Activated T-helper 1 cell treated with Interleukin-2 at 50 U/mL for 16 hours (primary cell): ENCODE results near the gene ITM2B.
"Not testable (repeated sequence)": the region's sequence is repeated elsewhere in the genome, so short reads cannot be mapped to it uniquely, and the experiment has no call there.

Experiments
- DNase-seq: peaks from one replicate; pipeline ENCODE4 v3.0.0-alpha.2; 2020; ENCODE audit warnings: low read depth

Gene ITM2B

DNA sequence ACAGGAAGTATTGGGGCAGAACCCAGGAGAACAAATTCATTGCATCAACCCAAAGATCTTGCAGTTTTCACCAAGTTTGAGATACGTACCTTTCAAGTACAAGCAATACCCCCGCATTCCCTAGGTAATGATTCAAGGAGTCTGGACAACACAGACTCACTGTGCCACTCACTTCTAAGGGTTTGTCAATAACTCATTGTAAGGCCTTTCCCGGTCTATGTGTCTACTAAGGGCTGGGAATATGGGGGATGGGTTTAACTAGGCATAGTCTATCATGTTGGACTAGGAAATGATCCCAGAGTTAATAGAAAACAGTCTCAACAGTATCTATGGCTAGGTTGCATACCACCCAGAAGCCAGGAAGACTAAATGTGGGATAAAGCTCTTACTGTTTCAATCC lies 8.3 kb upstream of the ITM2B start:
- no peak for DNase-seq

DNA sequence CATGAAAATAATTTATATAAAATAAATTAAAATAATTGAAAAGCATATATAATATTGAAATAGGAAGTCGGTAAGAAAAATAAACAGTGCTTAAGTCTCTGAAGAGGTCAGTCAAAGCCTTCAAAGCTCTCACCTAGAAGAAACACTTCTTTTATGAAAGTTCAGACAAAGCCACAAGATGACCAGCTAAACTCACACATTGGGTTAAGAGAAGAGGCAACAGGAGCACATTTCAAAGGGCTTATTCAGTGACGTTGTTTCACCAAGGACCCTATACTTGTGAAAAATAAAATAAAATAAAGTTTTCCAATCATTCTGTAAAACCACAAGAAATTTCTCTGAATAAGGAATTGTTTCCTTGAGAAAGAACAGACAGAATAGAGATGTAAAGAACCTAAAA lies 2.5 kb upstream of the ITM2B start:
- no peak for DNase-seq

- DNase-seq = no peak
Measured at GRCh38 chr13:48231080-48231479, 1.9 kb upstream of the ITM2B start.

GRCh38 chr13:48231933-48232332 lies 1.1 kb upstream of the ITM2B start:
- no peak for DNase-seq

GRCh38 chr13:48232420-48233045 lies 473 bp upstream of the ITM2B start:
- no peak for DNase-seq

GRCh38 chr13:48233889-48234488 lies 983 bp downstream of the ITM2B start:
- DNase-seq = no peak

- no peak for DNase-seq
Measured at GRCh38 chr13:48234566-48235340, 1.7 kb downstream of the ITM2B start.

DNA sequence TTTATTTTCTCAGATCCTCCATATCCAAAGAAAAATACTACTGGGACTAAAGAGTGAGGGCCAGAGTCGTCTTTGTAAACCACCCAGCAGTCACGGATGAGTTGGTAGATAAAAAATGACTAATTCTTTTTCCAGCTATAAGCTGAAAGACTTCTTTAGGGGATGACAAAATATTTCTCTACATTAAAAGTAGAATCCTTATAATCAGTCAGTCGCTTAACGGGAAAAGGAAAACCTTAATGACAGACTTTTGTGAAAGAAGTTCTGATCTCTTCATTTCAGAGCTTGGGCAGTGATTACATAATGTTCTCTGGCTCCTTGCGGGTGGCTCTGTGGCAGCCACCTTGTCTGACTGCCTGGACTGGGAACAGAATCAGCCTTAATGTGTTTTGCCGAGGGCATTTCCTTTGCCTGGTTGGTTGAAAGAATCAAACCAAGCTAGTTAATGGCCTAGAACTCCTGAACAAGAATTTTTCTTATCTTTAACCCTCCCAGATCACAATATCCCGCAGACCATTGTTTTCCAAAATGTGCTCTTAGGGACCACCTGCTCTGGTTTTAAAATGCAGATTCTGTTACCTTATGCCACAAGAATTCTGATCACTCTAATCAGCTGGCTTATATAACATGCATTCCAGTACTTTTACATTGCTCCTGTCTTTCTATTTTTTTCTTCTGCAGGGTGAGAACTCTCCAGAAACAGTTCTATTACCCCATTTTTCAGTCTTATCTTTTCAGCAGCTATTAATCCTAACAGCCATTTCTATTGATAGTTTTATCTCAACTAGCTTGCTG lies 2.5 kb downstream of the ITM2B start:
- no peak for DNase-seq

GRCh38 chr13:48236528-48237353 lies 3.7 kb downstream of the ITM2B start:
- DNase-seq = no peak

DNA sequence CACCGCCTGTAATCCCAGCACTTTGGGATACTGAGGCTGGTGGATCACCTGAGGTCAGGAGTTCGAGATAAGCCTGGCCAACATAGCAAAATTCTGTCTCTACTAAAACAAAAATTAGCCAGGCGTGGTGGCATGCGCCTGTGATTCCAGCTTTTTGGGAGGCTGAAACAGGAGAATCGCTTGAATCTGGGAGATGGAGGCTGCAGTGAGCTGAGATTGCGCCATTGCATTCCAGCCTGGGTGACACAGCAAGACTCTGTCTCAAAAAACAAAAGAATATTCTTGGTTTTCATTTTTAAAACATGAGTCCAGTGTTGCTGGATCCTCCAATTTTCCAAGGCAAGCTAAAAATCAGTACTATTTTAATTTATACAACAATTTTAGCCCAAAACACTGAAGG lies 6.4 kb downstream of the ITM2B start:
- DNase-seq = not testable (repeated sequence)

- no peak for DNase-seq
Measured at GRCh38 chr13:48241651-48242050, 8.6 kb downstream of the ITM2B start.

GRCh38 chr13:48242677-48243076 lies 9.7 kb downstream of the ITM2B start:
- DNase-seq = no peak

DNA sequence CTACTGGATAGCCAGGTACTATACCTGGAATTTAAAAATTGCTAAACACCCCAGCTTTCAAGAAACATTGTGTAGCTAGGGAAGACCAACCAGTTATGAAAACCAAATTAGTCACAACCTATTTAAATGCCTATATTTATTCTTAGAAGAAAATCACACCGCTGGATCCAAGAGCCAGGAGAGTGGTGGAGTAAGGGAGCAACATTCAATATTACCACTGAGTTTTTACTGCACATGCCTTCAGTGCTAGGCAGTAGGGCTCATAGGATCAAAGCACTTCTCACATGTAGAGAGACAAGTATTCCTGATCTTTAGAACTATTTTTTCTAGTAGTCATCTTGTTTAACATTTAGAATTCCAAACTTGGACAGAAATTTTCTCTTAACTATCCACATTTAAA lies 11.2 kb downstream of the ITM2B start:
- no peak for DNase-seq

DNA sequence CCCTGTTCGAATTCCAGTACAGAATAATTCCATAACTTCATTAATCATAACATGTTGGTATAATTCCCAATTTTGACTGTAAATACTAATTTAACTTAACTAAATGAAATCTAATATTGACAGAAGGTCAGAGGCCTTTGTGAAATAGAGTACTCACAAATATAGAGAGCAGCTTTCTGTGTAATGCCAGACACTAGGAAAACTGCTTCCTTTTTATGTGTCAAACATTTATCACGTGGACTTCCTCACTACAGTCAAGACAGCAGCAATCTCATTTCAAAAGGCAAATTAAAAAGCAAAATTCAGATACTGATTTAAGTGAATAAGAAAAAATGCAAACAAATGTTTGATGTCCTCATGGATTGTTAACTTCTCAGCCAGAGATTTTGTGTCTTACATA lies 13.1 kb downstream of the ITM2B start:
- DNase-seq = no peak

DNA sequence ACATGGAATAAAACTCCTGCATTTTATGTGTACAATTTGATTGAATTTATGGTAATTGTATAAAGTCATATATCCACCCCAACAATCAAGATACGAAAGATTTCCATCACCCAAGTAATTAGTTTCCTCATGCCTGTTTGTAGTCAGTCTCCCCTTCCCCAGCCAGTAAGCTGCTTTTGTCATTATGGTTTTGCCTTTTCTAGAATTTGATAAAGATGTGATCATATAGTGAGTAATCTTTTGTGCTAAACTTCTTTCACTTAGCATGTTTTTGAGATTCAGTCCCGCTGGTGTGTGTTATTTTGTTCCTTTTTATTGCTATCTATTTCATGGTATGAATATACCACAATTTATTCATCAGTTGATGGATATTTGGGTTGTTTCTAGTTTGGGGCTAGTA lies 16.0 kb downstream of the ITM2B start:
- DNase-seq = no peak

GRCh38 chr13:48251611-48252081 lies 18.6 kb downstream of the ITM2B start:
- DNase-seq = no peak

GRCh38 chr13:48252176-48252575 lies 19.2 kb downstream of the ITM2B start:
- DNase-seq = no peak

GRCh38 chr13:48253849-48254248 lies 20.8 kb downstream of the ITM2B start:
- no peak for DNase-seq

- no peak for DNase-seq
Measured at GRCh38 chr13:48255090-48255489, 22.1 kb downstream of the ITM2B start.

DNA sequence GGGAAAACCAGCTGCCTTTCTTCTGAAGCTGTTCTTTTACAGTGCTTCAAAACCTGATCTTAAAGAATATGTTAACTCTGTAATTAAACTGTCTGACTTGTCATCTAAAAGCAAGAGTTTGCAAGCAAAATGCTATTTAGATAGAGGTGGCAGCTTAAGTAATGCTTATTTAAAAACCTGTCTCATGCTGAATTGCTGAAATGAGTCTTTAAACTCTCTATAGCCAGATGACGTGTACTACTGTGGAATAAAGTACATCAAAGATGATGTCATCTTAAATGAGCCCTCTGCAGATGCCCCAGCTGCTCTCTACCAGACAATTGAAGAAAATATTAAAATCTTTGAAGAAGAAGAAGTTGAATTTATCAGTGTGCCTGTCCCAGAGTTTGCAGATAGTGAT lies 22.9 kb downstream of the ITM2B start:
- DNase-seq = no peak

DNA sequence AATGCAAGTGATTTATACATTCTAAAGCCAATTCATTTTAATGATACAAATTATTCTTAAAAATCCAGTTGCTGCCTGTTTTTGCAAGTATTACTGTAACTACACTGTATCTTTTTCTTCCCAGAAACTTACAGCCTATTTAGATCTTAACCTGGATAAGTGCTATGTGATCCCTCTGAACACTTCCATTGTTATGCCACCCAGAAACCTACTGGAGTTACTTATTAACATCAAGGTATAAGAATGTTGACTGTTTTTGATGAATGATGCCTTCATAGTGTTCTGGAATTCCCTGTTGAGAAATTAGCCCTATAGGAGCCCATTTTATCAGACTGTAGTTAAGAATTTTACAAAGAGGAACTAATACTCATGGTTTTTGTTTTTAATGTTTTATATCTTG lies 25.0 kb downstream of the ITM2B start:
- DNase-seq = no peak

DNA sequence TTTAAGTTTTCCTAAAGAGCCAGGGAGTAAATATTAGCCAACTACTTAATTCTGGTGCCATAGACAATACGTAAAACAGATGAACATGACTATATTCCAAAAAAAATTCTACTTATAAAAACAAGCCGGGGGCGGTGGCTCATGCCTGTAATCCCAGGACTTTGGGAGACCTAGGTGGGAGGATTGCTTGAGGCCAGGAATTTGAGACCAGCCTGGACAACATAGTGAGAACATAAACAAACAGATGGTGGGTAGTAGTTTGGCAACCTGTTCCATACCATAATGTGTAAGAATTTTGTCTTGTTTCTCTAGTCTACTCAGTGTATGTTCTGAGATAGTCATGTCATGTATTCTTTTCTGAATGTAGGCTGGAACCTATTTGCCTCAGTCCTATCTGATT lies 25.4 kb downstream of the ITM2B start:
- no peak for DNase-seq
